CD4-positive, alpha-beta T cell treated with Interleukin-15 for 4 hours (primary cell): ENCODE results near the gene TMEM39B.
"Not testable (repeated sequence)": the region's sequence is repeated elsewhere in the genome, so short reads cannot be mapped to it uniquely, and the experiment has no call there.

Experiments used
- DNase-seq: peaks from one replicate; pipeline ENCODE4 v3.0.0-alpha.2; 2020; ENCODE audit warnings: low spot score

Gene TMEM39B

DNA sequence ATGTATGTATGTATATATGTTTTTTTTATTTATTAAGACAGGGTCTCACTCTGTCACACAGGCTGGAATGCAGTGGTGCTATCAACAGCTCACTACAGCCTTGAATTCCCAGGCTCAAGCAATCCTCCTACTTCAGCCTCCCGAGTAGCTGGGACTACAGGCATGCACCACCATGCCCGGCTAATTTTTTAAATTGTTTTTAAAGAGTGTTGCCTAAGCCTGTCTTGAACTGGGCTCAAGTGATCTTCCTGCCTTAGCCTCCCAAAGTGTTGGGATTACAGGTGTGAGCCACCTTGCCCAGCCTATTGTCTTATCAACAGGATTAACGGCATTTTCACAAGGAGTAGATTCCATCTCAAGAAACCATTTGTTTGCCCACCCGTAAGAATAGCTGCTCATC, 40.7 kb downstream of the TMEM39B start:
- DNase-seq = not testable (repeated sequence)

- no peak for DNase-seq
Observed at GRCh38 chr1:32114420-32114819, 41.7 kb downstream of the TMEM39B start.

DNA sequence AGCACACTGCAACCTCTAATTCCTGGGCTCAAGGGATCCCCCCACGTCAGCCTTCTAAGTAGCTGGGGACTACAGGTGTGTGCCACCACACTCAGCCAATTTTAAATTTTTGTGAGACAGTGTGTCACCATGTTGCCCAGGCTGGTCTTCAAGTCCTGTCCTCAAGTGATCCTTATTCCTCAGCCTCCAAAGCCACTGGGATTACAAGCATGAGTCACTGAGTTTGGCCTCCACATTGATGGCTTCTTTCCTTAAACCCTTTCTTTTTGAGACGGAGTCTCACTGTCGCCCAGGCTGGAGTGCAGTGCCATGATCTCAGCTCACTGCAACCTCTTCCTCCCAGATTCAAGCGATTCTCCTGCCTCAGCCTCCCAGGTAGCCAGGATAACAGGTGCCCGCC, 42.8 kb downstream of the TMEM39B start:
- no peak for DNase-seq

- DNase-seq = no peak
Observed at GRCh38 chr1:32116531-32116930, 43.8 kb downstream of the TMEM39B start.

- DNase-seq = no peak
Observed at GRCh38 chr1:32122151-32122550, 49.4 kb downstream of the TMEM39B start.

- not testable (repeated sequence) for DNase-seq
Observed at GRCh38 chr1:32123361-32123760, 50.6 kb downstream of the TMEM39B start.

GRCh38 chr1:32125313-32125712, 52.6 kb downstream of the TMEM39B start:
- no peak for DNase-seq

- DNase-seq = no peak
Observed at GRCh38 chr1:32126770-32127169, 54.0 kb downstream of the TMEM39B start.

- DNase-seq = no peak
Observed at GRCh38 chr1:32127409-32128198, 54.9 kb downstream of the TMEM39B start.

DNA sequence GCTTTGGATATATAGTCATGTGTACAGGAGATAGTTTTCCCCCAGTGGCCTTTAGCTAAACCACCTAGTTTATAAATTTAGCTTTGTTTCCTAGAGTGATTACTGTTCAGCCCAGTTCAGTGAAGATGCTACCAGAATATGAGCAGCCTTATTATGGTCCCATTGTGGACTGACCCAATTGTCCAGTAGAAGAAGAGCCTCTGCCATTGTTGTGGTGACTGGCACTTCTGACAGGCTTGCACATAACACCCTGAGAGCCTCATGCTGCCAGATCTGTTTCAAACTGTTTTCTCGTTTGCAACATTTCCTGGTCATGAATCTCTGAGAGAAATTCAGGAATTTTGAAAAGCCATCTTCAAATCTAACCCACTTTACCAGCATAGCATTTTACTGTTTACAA, 55.7 kb downstream of the TMEM39B start:
- no peak for DNase-seq

- no peak for DNase-seq
Observed at GRCh38 chr1:32128964-32129363, 56.2 kb downstream of the TMEM39B start.

GRCh38 chr1:32133950-32134280, 61.2 kb downstream of the TMEM39B start:
- not testable (repeated sequence) for DNase-seq

DNA sequence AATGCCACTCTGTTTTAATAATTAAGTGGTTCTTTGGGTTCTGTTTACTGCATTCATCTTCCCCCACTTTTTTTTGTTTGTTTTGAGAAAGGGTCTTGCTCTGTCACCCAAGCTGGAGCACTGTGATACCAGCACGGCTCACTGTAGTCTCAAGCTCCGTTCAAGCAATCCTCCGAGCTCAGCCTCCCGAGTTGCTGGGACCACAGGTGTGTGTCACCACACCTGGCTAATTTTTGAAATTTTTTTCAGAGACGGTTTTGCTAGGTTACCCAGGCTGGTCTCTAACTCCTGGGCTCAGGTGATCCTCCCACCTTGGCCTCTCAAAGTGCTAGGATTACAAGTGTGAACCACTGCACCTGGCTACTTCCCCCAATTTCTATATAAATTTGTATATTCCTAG, 64.4 kb downstream of the TMEM39B start:
- no peak for DNase-seq

DNA sequence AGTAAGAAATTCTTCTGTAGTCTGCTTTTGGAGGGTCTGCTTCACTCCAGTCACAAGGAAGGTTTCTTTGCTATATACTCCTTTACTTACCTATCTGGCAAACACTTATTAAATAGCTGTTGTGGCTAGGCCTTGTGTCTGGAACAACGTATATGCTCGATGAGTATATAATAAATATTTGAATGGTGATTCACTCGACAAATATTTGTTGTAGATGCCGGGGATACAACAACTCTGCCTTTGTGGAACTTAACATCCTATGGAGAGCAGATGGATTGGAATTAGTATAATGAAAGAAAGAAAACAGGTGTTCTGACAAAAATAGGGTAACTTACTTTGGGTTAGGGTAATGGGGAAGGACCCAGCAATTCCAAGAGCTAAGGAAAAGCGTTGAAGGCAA, 66.2 kb downstream of the TMEM39B start:
- DNase-seq = no peak

DNA sequence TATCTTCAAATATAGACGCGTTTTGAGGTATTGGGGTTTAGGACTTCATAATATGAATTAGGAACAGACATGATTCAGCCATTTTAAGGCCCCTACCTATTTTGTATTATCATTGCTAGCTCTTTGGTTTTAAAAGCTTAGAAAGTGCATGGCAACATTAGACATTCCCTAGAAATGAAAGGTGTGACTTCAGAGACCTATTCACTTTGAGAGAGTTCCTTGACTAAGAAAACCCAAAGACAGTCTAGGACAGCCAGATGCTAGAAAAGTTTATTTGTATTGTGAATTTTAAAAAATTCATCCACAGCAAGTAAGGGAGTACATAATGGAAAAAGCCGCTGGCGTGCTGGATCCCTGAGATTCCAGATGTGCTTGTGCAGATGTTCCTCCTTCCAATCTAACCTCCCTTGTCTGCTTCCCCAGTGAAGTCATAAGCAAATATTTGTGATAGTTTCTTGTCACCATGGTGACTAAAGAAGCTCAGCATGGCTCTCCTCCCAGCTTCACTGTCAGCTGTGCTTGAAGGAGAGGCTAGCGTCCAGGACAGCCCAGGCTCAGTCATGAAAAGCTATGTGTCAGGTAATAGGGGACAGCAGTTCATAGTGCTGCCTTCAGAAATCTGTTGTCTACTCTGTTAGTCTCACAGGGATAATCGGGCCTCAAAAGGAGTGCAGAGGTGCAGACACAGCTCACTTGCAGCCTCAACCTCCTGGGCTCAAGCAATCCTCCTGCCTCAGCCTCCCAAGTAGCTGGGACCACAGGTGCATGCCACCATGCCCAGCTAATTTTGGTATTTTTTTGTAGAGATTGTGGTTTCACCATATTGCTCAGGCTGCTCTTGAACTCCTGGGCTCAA, 69.9 kb downstream of the TMEM39B start:
- DNase-seq = no peak

DNA sequence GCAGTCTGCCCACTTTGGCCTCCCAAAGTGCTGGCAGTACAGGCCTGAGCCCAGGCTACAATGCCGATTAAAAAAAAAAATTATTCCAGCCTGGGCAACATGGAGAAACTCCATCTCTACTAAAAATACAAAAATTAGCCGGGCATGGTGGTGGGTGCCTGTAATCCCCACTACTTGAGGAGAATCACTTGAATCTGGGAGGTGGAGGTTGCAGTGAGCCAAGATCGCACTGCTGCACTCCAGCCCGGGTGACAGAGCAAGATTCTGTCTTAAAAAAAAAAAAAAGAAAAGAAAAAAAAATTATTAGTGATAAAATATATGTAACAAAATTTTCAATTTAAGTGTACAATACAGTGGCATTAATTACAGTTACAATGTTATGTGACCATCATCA, 70.6 kb downstream of the TMEM39B start:
- not testable (repeated sequence) for DNase-seq

DNA sequence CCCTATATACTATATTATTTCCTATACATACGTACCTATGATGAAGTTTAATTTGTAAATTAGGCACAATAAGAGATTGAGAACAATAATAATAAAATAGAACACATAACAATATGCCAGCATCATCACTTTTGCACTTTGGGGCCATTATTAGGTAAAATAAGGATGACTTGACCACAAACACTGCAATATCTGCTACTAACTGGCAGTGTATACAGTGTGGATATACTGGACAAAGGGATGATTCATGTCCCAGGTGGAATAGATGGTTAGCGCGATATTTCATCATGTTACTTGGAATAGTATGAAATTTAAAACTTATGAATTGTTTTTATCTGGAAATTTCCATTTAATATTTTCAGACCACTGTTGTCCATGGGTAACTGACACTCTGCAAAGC, 71.3 kb downstream of the TMEM39B start:
- DNase-seq = no peak

- DNase-seq = not testable (repeated sequence)
Observed at GRCh38 chr1:32147799-32148198, 75.1 kb downstream of the TMEM39B start.

GRCh38 chr1:32150847-32151246, 78.1 kb downstream of the TMEM39B start:
- DNase-seq = no peak

GRCh38 chr1:32151319-32151787, 78.6 kb downstream of the TMEM39B start:
- DNase-seq = no peak
